ENCODE measurements around the gene TRNT1. TPM values are rescaled to one million over a fixed set of nuclear protein-coding genes. Genes with fewer than 3 reads are reported as not detected.

The TRNT1 gene
- total and polyA plus RNA-seq, 2 of the 8 experiments (the other 6 are each of a cell fraction or from before 2014, with no cell fraction given): 7.2 to 33.1 TPM

DNA sequence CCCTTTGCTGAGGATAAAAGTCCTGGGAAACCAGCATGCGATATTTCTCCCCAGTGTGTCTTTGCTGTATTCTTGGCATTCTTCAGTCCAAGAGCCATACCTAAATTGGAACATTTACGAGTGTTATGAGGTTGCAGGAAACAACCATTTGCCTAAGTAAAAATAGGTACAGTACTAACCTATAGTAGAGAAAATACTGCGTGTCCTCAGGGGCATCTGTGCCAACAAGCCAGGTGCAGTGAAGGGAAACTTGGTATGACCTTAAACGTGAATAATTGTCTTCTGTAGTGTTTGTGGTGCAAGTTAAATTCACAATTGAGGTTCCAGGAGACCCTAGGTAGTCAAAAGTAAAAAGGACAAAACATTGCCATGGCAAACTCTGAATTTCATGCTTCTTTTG, 28.8 kb upstream of the TRNT1 start (continued):
- TF ChIP-seq PHF8 (conservative IDR thresholded peaks at IDR 0.05; ENCODE audit: low read depth, low read length) (no peak), CEBPB (IDR thresholded peaks at IDR 0.05; ENCODE audit: low read depth, low read length) (no peak), BRCA1 (IDR thresholded peaks at IDR 0.05; ENCODE audit: low read depth, low read length) (no peak), POLR2AphosphoS5 (IDR thresholded peaks at IDR 0.05; ENCODE audit: low read depth, low read length) (no peak), POU5F1 (IDR thresholded peaks at IDR 0.05; ENCODE audit: low read depth, low read length) (no peak), HDAC2 (IDR thresholded peaks at IDR 0.05; ENCODE audit: borderline replicate concordance in 1 of 2, low read depth in 2 of 2, low read length in 2 of 2) (no peak), JUN (IDR thresholded peaks at IDR 0.05; ENCODE audit: low read depth, low read length) (no peak)
